ENCODE results near the gene CARS1.

The CARS1 gene

GRCh38 chr11:3007404-3008010 is 49.7 kb downstream of the CARS1 start:
- DNase-seq, result no peak

GRCh38 chr11:3006505-3007260 is 50.5 kb downstream of the CARS1 start:
- no peak for DNase-seq

- DNase-seq, result no peak
These were observed 52.7 kb downstream of the CARS1 start for GRCh38 chr11:3004481-3004880.

GRCh38 chr11:3003396-3004231 is 53.6 kb downstream of the CARS1 start:
- no peak for DNase-seq

- DNase-seq, result no peak
These were observed 54.4 kb downstream of the CARS1 start for GRCh38 chr11:3002871-3003270.

GRCh38 chr11:3002351-3002861 is 54.8 kb downstream of the CARS1 start:
- no peak for DNase-seq

GRCh38 chr11:3001496-3001895 is 55.7 kb downstream of the CARS1 start:
- DNase-seq, result no peak

GRCh38 chr11:3000032-3000961 is 56.9 kb downstream of the CARS1 start:
- peak; percentile 57 for DNase-seq

GRCh38 chr11:2999464-2999998 is 57.7 kb downstream of the CARS1 start:
- DNase-seq, result no peak

GRCh38 chr11:2998073-2998850 is 59.0 kb downstream of the CARS1 start:
- DNase-seq, result no peak

GRCh38 chr11:2997406-2997805 is 59.8 kb downstream of the CARS1 start:
- no peak for DNase-seq

- DNase-seq, result no peak
These were observed 60.2 kb downstream of the CARS1 start for GRCh38 chr11:2996976-2997375.

GRCh38 chr11:2995893-2996554 is 61.2 kb downstream of the CARS1 start:
- no peak for DNase-seq

- no peak for DNase-seq
These were observed 62.1 kb downstream of the CARS1 start for GRCh38 chr11:2995031-2995561.

GRCh38 chr11:2994336-2994730 is 62.9 kb downstream of the CARS1 start:
- no peak for DNase-seq

- DNase-seq, result no peak
These were observed 64.3 kb downstream of the CARS1 start for GRCh38 chr11:2992997-2993325.

GRCh38 chr11:2992234-2992996 is 64.8 kb downstream of the CARS1 start, which contains the start of gene NAP1L4:
Gene NAP1L4, minus strand, starts transcription at chr11:2992329. Its CDS starts 13,109 bp downstream, at chr11:2979220.
- DNase-seq, result peak; percentile 99

GRCh38 chr11:2991452-2992233 is 65.6 kb downstream of the CARS1 start:
- DNase-seq, result no peak

All from activated effector memory CD4-positive, alpha-beta T cell treated with anti-CD3 and anti-CD28 coated beads, Interleukin-2, amount 50 U/mL, for 16 hours (primary cell).